ENCODE results near the gene RASEF.

GRCh38 chr9:83108208-83108607 lies 45.3 kb upstream of the RASEF start:
- TF ChIP-seq CTCF (IDR thresholded peaks at IDR 0.05; ENCODE audit: low read depth, low read length, poor library complexity, severe bottlenecking) (no peak), EZH2phosphoT487 (IDR thresholded peaks at IDR 0.05; ENCODE audit: borderline replicate concordance, low read length) (no peak)

Measured in DOHH2 (cell line).